Transverse colon (tissue), 4 donors: ENCODE measurements around the gene MAML1. TPM values are rescaled to one million over a fixed set of nuclear protein-coding genes. Genes with fewer than 3 reads are reported as not detected.
"Not testable (repeated sequence)": the region's sequence is repeated elsewhere in the genome, so short reads cannot be mapped to it uniquely, and the experiment has no call there.

Experiments
- DNase-seq: peaks from one replicate; pipeline ENCODE4 v3.0.0-alpha.2; 2019
- H3K27ac ChIP-seq, 4 donors: fragments of 200-600 bp; sonication (generic); 2 replicates each; pipeline ENCODE4 v1.5.1; 2016 to 2018; ENCODE audit warnings: inconsistent platforms in 4 of 4
- H3K27me3 ChIP-seq: fragments of 200-600 bp; sonication (generic); 2 replicates; pipeline ENCODE4 v1.5.1; 2017; ENCODE audit warnings: inconsistent platforms
- H3K36me3 ChIP-seq, 4 donors: fragments of 200-600 bp; sonication (generic); 2 replicates each; pipeline ENCODE4 v1.5.1; 2017 to 2019; ENCODE audit warnings: inconsistent platforms in 4 of 4
- H3K4me1 ChIP-seq, 4 donors: fragments of 200-600 bp; sonication (generic); 2 replicates each; pipeline ENCODE4 v1.5.1; 2017 to 2020; ENCODE audit warnings: inconsistent platforms in 4 of 4
- H3K4me3 ChIP-seq, 4 donors: fragments of 200-600 bp; sonication (generic); 1 replicate in 1 of 4; 2 replicates in 3 of 4; pipeline versions ENCODE4 v1.5.1 to v1.6.1; 2017 to 2019; ENCODE audit warnings: inconsistent platforms in 4 of 4
- H3K9me3 ChIP-seq, 2 donors: fragments of 200-600 bp; sonication (generic); 2 replicates each; pipeline ENCODE4 v1.5.1; 2017 to 2019; ENCODE audit warnings: inconsistent platforms in 2 of 2
- EP300 ChIP-seq: sonication (generic); formaldehyde crosslinking; IDR thresholded peaks from one replicate; pipeline ENCODE4 v1.6.1; 2017; ENCODE audit warnings: antibody characterized with exemption, low read depth
- POLR2A ChIP-seq: fragments of 450-650 bp; IDR thresholded peaks from one replicate; pipeline ENCODE4 v1.6.1; 2016; ENCODE audit warnings: antibody characterized with exemption, mild to moderate bottlenecking, moderate library complexity
- POLR2AphosphoS5 ChIP-seq, 3 donors: sonication (generic); formaldehyde crosslinking; IDR thresholded peaks; one replicate each; pipeline ENCODE4 v1.6.1; 2016; ENCODE audit warnings: antibody characterized with exemption in 3 of 3
- WGBS, 2 donors: methylation state at CpG; one replicate each; pipeline ENCODE4 v1.1.5; 2018; ENCODE audit warnings: low coverage in 1 of 2; 5-methylcytosine and 5-hydroxymethylcytosine counted together
- in situ Hi-C, 4 donors: fragments of 200-750 bp; cut with MboI; loops; one replicate each; pipeline versions ENCODE4 v1.15.0 to v1.15.1; 2017; ENCODE audit warnings: low sequenced_read_pairs in 3 of 4, low pct_ligation_motif_present in 1 of 4, low pct_unique_long_range_greater_than_20kb in 1 of 4
- intact Hi-C: fragments of 100-400 bp; cut with DNase I; formaldehyde crosslinking; loops from one replicate; pipeline ENCODE4 v1.15.1; 2023; ENCODE audit warnings: low total_unique reads
- total RNA-seq, 4 donors: library from RNA; depleted of rRNA; stranded (reverse); fragments of >200 nt; gene quantifications; one replicate each; pipeline ENCODE4 v1.1.0, GENCODE V29; 2016
- TF ChIP-seq, protein P1 (sequence below), 5 experiments: fragments of 200-600 bp in 3 of 5; fragments of 450-650 bp in 2 of 5; sonication (generic) in 3 of 5; IDR thresholded peaks; 1 replicate in 2 of 5; 2 replicates in 3 of 5; pipeline ENCODE4 v1.5.1; 2016 to 2017; ENCODE audit warnings: antibody characterized with exemption in 5 of 5, inconsistent platforms in 3 of 5, mild to moderate bottlenecking in 2 of 5, moderate library complexity in 1 of 5

MAML1 gene
- total RNA-seq, 4 donors from 2014 or later, result 22.8 to 28.7 (median 27.3) TPM

DNA sequence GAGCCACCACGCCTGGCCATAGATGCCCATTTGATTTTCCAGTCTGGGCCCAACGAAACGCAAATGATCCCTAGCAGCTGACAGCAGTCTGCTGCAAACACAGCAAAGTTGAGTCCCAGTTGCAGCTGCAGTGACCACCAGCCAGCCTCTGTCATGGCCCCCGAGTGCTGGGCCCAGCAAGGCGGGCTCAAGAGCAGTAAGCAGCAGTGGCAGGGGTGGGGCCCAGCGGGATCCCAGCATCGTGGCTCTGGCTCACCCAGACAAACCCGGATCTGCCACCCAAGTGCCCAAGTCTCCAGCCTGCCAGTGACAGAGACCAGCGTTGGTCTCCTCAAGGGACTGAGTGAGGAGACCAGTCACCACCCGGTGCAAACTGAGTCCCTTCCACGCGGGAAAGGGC, 54.2 kb downstream of the MAML1 start:
- 70% methylated on average over 12 of the region's 12 CpGs; no CpG with 5 or more reads in 1 of the 2 donors for WGBS, 2 donors
- Histone ChIP-seq H3K27ac (no peak overlapping the region), H3K9me3 (no peaks in the 10 kb centered on the region), H3K36me3 (no peaks in the 10 kb centered on the region), H3K4me1 (no peaks in the 10 kb centered on the region), H3K4me3 (no peak overlapping the region), H3K27me3 (no peaks in the 10 kb centered on the region)
- intact Hi-C loops, result no loop called here
- TF ChIP-seq, protein P1, sequence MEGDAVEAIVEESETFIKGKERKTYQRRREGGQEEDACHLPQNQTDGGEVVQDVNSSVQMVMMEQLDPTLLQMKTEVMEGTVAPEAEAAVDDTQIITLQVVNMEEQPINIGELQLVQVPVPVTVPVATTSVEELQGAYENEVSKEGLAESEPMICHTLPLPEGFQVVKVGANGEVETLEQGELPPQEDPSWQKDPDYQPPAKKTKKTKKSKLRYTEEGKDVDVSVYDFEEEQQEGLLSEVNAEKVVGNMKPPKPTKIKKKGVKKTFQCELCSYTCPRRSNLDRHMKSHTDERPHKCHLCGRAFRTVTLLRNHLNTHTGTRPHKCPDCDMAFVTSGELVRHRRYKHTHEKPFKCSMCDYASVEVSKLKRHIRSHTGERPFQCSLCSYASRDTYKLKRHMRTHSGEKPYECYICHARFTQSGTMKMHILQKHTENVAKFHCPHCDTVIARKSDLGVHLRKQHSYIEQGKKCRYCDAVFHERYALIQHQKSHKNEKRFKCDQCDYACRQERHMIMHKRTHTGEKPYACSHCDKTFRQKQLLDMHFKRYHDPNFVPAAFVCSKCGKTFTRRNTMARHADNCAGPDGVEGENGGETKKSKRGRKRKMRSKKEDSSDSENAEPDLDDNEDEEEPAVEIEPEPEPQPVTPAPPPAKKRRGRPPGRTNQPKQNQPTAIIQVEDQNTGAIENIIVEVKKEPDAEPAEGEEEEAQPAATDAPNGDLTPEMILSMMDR (IDR thresholded peaks at IDR 0.05), result no peak
- TF ChIP-seq EP300, result no peak
- no peak for TF ChIP-seq POLR2AphosphoS5 (IDR thresholded peaks at IDR 0.05)
- TF ChIP-seq POLR2A, result no peak
- no peak for DNase-seq
- in situ Hi-C loops, result no loop called here

DNA sequence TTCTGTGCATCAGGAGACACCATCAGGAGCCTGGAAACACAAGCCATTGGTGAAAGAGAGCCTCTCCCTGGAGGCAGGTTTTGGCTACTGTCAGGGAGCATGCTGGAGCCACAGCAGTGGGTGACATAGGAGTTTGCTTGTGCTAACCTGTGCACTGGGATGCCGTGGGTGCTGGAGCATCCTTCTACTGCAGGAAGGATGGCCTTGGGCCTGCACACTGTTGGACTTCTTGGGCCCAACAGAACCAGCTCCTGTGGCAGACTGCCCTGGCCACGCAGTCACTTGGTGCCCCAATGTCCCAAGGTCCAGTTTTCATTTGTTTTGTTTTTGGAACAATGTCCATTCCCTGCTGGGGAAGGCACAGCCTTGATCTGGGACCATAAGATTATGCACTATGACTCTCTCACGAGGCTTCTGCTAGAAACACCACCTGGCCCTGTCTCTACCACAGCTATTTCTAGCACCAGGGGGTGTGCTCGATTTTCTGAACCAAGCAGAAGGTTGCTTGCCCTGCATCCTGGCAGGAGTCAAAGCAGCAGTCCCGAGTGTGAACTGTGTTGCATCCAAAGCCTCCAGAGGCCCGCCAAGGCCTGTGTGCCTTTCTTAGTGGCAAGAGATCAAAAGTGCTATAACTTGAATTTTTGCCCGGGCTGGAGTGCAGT, 55.7 kb downstream of the MAML1 start:
- Histone ChIP-seq H3K27me3 (no peaks in the 10 kb centered on the region), H3K27ac (no peak overlapping the region), H3K9me3 (no peaks in the 10 kb centered on the region), H3K36me3 (no peaks in the 10 kb centered on the region), H3K4me1 (peaks cover 0 to 10% (median 2%) of the 10 kb centered on the region in 4 donors), H3K4me3 (no peak overlapping the region)
- in situ Hi-C loops (no loop called here), intact Hi-C loops (no loop called here)
- no peak for TF ChIP-seq POLR2A
- TF ChIP-seq EP300, result no peak
- no peak for TF ChIP-seq POLR2AphosphoS5 (IDR thresholded peaks at IDR 0.05)
- TF ChIP-seq, protein P1 (IDR thresholded peaks at IDR 0.05), result no peak
- WGBS, 2 donors, result 84% methylated on average over 7 of the region's 7 CpGs; no CpG with 5 or more reads in 1 of the 2 donors
- DNase-seq, result no peak

GRCh38 chr5:179789278-179789677, 56.7 kb downstream of the MAML1 start:
- intact Hi-C loops, in situ Hi-C loops: not testable (repeated sequence)

GRCh38 chr5:179791881-179792611, 59.4 kb downstream of the MAML1 start:
- in situ Hi-C loops (no loop called here), intact Hi-C loops (no loop called here)
- no peak for TF ChIP-seq POLR2AphosphoS5 (IDR thresholded peaks at IDR 0.05)
- no peak for TF ChIP-seq EP300
- Histone ChIP-seq H3K4me3 (no peak overlapping the region), H3K36me3 (no peaks in the 10 kb centered on the region), H3K9me3 (no peaks in the 10 kb centered on the region), H3K27me3 (no peaks in the 10 kb centered on the region), H3K27ac (peak overlapping the region; percentile 47 to 59 (median 56)), H3K4me1 (peaks cover 19 to 42% (median 28%) of the 10 kb centered on the region in 4 donors)
- no peak for DNase-seq
- 67% methylated on average over 12 of the region's 15 CpGs; no CpG with 5 or more reads in 1 of the 2 donors for WGBS, 2 donors

More at GRCh38 chr5:179789278-179789677, 56.7 kb downstream of the MAML1 start:
- not testable (repeated sequence) for H3K36me3 ChIP-seq, H3K27me3 ChIP-seq, DNase-seq, H3K9me3 ChIP-seq, H3K27ac ChIP-seq, H3K4me3 ChIP-seq
- 89 to 94% methylated on average over 4 to 9 of the region's 9 CpGs for WGBS, 2 donors
- peaks cover 5 to 20% (median 9%) of the 10 kb centered on the region in 4 donors for H3K4me1 ChIP-seq
